Ishikawa (cell line): Measurements from ENCODE around the gene OR1L4.

Experiments
- CEBPB ChIP-seq: IDR thresholded peaks from 2 replicates; pipeline ENCODE4 v1.6.1; 2012
- CREB1 ChIP-seq: IDR thresholded peaks from 2 replicates; pipeline ENCODE4 v1.6.1; 2012; ENCODE audit warnings: low read depth
- EGR1 ChIP-seq: IDR thresholded peaks from 2 replicates; pipeline ENCODE4 v1.6.1; 2012
- EP300 ChIP-seq: IDR thresholded peaks from 2 replicates; pipeline ENCODE4 v1.6.1; 2012; ENCODE audit warnings: borderline replicate concordance
- FOXM1 ChIP-seq: IDR thresholded peaks from 2 replicates; pipeline ENCODE4 v1.6.1; 2012; ENCODE audit warnings: low read depth, borderline replicate concordance
- MAX ChIP-seq: IDR thresholded peaks from 2 replicates; pipeline ENCODE4 v1.6.1; 2012
- RAD21 ChIP-seq: IDR thresholded peaks from 2 replicates; pipeline ENCODE4 v1.6.1; 2012; ENCODE audit warnings: low read depth
- REST ChIP-seq: IDR thresholded peaks from 2 replicates; pipeline ENCODE4 v1.6.1; 2012; ENCODE audit warnings: low read depth, mild to moderate bottlenecking
- TAF1 ChIP-seq: IDR thresholded peaks from 2 replicates; pipeline ENCODE4 v1.6.1; 2012; ENCODE audit warnings: low read depth, mild to moderate bottlenecking
- TCF12 ChIP-seq: IDR thresholded peaks from 2 replicates; pipeline ENCODE4 v1.6.1; 2012; ENCODE audit warnings: low read depth
- USF1 ChIP-seq: IDR thresholded peaks from 2 replicates; pipeline ENCODE4 v1.6.1; 2012
- YY1 ChIP-seq: IDR thresholded peaks from 2 replicates; pipeline ENCODE4 v1.6.1; 2012; ENCODE audit warnings: low read depth

- TF ChIP-seq TCF12: no peak
- no peak for TF ChIP-seq TAF1
- TF ChIP-seq RAD21: no peak
- TF ChIP-seq REST: no peak
- TF ChIP-seq CEBPB: no peak
- no peak for TF ChIP-seq EGR1
- no peak for TF ChIP-seq MAX
- TF ChIP-seq CREB1: no peak
- no peak for TF ChIP-seq EP300
- no peak for TF ChIP-seq FOXM1
- TF ChIP-seq USF1: no peak
- no peak for TF ChIP-seq YY1
Observed at GRCh38 chr9:122684851-122685250, 38.9 kb upstream of the OR1L4 start.
